ENCODE measurements around the gene CHPT1.

The CHPT1 gene

DNA sequence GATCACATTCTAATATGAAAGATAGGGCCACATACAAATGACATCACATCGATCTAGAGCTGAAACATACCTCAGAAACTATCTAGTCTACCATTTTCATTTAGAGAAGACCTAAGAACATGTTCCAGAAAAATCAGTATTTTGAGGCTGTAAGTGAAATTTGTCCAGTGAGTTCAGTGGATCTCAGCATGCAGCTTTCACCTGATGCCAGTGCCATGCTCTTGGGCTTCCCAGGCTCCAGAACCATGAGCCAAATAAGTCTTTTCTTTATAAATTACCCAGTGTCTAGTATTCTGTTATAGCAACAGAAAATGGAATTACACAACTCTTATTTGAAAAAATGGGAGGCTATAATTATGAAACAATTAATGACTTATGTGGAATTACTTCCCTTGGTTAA lies 9.0 kb downstream of the CHPT1 start:
- Histone ChIP-seq H3K36me3 (ENCODE audit: control insufficient read depth, insufficient read depth, low read length) (no peaks in the 10 kb centered on the region), H3K4me1 (ENCODE audit: control insufficient read depth, insufficient read depth, low read length) (no peaks in the 10 kb centered on the region), H3K9ac (ENCODE audit: low read depth, low read length) (no peak overlapping the region), H3K4me3 (ENCODE audit: low read depth, low read length) (no peak overlapping the region), H3K9me3 (ENCODE audit: control insufficient read depth, insufficient read depth, low read length) (no peaks in the 10 kb centered on the region), H3K27me3 (ENCODE audit: control insufficient read depth, insufficient read depth, low read length) (no peaks in the 10 kb centered on the region)

DNA sequence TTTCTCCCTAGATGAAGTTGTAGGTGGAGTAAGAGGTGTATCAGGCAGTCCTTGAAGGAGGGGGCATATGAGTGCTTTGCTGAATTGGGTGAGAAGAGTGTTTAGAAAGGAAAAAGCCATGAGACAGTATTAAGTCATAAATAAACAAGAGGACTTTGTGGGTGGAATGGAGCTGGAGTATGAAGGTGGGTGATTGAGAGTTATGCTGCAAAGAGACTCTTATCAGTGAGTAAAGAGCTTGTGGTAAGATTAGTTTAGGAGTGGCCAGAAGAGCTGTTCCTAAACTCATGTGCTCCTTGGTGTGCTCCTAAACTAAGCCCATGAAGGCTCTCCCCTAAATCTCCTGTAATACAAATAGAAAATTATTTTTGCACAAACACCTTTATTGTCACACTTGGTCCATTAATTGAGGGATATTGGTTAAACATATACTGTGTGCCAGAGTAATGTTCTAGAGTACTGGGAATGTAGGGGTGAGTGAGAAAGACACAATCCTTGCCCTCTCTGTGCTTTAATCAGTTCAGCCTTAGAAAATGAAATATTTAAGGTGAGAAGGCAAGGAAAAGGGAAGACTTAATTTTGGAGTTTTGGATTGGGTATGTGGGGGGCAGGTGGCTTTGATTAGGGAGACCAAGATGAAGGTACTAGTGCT lies 9.8 kb downstream of the CHPT1 start:
- Histone ChIP-seq H3K36me3 (ENCODE audit: control insufficient read depth, insufficient read depth, low read length) (no peaks in the 10 kb centered on the region), H3K4me1 (ENCODE audit: control insufficient read depth, insufficient read depth, low read length) (no peaks in the 10 kb centered on the region), H3K27me3 (ENCODE audit: control insufficient read depth, insufficient read depth, low read length) (no peaks in the 10 kb centered on the region), H3K9me3 (ENCODE audit: control insufficient read depth, insufficient read depth, low read length) (no peaks in the 10 kb centered on the region), H3K4me3 (ENCODE audit: low read depth, low read length) (no peak overlapping the region), H3K9ac (ENCODE audit: low read depth, low read length) (no peak overlapping the region)

GRCh38 chr12:101710288-101710687 lies 12.8 kb downstream of the CHPT1 start:
- H3K27me3 ChIP-seq (ENCODE audit: control insufficient read depth, insufficient read depth, low read length) = no peaks in the 10 kb centered on the region
- no peak overlapping the region for H3K9ac ChIP-seq (ENCODE audit: low read depth, low read length)
- H3K36me3 ChIP-seq (ENCODE audit: control insufficient read depth, insufficient read depth, low read length) = no peaks in the 10 kb centered on the region
- H3K9me3 ChIP-seq (ENCODE audit: control insufficient read depth, insufficient read depth, low read length) = no peaks in the 10 kb centered on the region
- no peaks in the 10 kb centered on the region for H3K4me1 ChIP-seq (ENCODE audit: control insufficient read depth, insufficient read depth, low read length)
- H3K4me3 ChIP-seq (ENCODE audit: low read depth, low read length) = no peak overlapping the region

GRCh38 chr12:101713059-101713682 lies 15.7 kb downstream of the CHPT1 start:
- no peaks in the 10 kb centered on the region for H3K27me3 ChIP-seq (ENCODE audit: control insufficient read depth, insufficient read depth, low read length)
- H3K36me3 ChIP-seq (ENCODE audit: control insufficient read depth, insufficient read depth, low read length) = no peaks in the 10 kb centered on the region
- H3K9me3 ChIP-seq (ENCODE audit: control insufficient read depth, insufficient read depth, low read length) = no peaks in the 10 kb centered on the region
- H3K4me1 ChIP-seq (ENCODE audit: control insufficient read depth, insufficient read depth, low read length) = no peaks in the 10 kb centered on the region
- H3K4me3 ChIP-seq (ENCODE audit: low read depth, low read length) = no peak overlapping the region
- H3K9ac ChIP-seq (ENCODE audit: low read depth, low read length) = no peak overlapping the region

DNA sequence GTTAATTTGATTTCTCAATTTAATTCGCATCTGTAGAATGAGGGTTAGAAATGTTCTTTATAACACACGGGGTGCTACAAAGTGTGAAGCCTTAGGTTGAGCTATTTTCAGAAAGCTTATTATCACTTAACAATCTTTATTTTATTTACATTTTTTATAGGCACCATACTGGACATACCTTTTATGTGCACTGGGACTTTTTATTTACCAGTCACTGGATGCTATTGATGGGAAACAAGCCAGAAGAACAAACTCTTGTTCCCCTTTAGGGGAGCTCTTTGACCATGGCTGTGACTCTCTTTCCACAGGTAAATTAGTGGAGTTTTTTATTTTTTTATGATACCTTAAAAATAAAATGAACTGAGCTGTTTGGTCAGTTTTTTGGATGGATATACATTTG lies 16.5 kb downstream of the CHPT1 start:
- H3K36me3 ChIP-seq (ENCODE audit: control insufficient read depth, insufficient read depth, low read length) = no peaks in the 10 kb centered on the region
- no peaks in the 10 kb centered on the region for H3K9me3 ChIP-seq (ENCODE audit: control insufficient read depth, insufficient read depth, low read length)
- H3K27me3 ChIP-seq (ENCODE audit: control insufficient read depth, insufficient read depth, low read length) = no peaks in the 10 kb centered on the region
- no peaks in the 10 kb centered on the region for H3K4me1 ChIP-seq (ENCODE audit: control insufficient read depth, insufficient read depth, low read length)
- H3K9ac ChIP-seq (ENCODE audit: low read depth, low read length) = no peak overlapping the region
- no peak overlapping the region for H3K4me3 ChIP-seq (ENCODE audit: low read depth, low read length)

DNA sequence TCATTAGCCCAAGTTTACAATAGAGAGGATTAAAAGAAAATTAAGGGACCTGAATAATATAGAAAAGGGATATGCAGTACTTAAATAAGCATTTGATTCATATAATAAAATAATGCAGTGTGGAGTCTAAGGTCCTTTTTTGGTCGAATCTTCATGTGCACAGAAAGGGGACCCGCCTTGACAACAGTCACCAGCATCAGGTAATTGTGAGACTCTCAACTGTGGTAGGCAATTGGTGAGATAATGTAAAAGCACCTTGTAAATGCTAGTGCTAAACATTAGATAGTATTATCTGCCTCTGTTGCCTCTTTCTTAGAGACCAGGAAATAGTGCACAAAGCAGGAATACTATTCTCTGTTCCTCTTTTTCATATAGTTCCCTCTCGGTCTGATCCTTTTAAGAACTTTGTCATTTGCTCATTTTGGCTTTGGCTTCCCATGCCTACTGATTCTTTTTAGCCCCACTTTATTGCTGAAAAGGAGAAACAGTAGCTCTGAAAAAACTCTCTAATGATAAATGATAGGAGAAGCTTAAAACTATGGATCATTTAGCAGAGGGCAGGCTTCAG lies 17.5 kb downstream of the CHPT1 start:
- Histone ChIP-seq H3K36me3 (ENCODE audit: control insufficient read depth, insufficient read depth, low read length) (no peaks in the 10 kb centered on the region), H3K9me3 (ENCODE audit: control insufficient read depth, insufficient read depth, low read length) (no peaks in the 10 kb centered on the region), H3K27me3 (ENCODE audit: control insufficient read depth, insufficient read depth, low read length) (no peaks in the 10 kb centered on the region), H3K4me3 (ENCODE audit: low read depth, low read length) (no peak overlapping the region), H3K9ac (ENCODE audit: low read depth, low read length) (no peak overlapping the region), H3K4me1 (ENCODE audit: control insufficient read depth, insufficient read depth, low read length) (no peaks in the 10 kb centered on the region)

GRCh38 chr12:101719566-101719965 lies 22.1 kb downstream of the CHPT1 start:
- Histone ChIP-seq H3K27me3 (ENCODE audit: control insufficient read depth, insufficient read depth, low read length) (no peaks in the 10 kb centered on the region), H3K36me3 (ENCODE audit: control insufficient read depth, insufficient read depth, low read length) (no peaks in the 10 kb centered on the region), H3K9me3 (ENCODE audit: control insufficient read depth, insufficient read depth, low read length) (no peaks in the 10 kb centered on the region)

DNA sequence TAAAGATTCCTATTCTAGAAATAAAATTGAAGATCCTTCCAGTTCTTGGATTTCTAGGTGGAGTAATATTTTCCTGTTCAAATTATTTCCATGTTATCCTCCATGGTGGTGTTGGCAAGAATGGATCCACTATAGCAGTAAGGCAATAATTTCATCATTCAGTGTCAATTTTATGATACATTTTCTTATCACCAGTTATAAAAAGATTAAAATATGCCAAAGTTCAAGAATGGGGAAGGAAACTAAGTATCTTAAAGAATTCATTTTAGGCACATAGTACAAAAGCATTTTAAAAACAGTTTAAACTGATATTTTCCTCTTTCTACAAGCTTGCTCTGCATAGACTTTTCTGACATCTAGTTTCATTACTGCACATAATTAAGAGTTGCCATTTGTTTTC lies 22.7 kb downstream of the CHPT1 start:
- Histone ChIP-seq H3K27me3 (ENCODE audit: control insufficient read depth, insufficient read depth, low read length) (no peaks in the 10 kb centered on the region), H3K9me3 (ENCODE audit: control insufficient read depth, insufficient read depth, low read length) (no peaks in the 10 kb centered on the region), H3K9ac (ENCODE audit: low read depth, low read length) (no peak overlapping the region), H3K4me3 (ENCODE audit: low read depth, low read length) (no peak overlapping the region), H3K4me1 (ENCODE audit: control insufficient read depth, insufficient read depth, low read length) (no peaks in the 10 kb centered on the region), H3K36me3 (ENCODE audit: control insufficient read depth, insufficient read depth, low read length) (no peaks in the 10 kb centered on the region)

More at GRCh38 chr12:101719566-101719965, 22.1 kb downstream of the CHPT1 start:
- Histone ChIP-seq H3K4me1 (ENCODE audit: control insufficient read depth, insufficient read depth, low read length) (no peaks in the 10 kb centered on the region), H3K9ac (ENCODE audit: low read depth, low read length) (no peak overlapping the region), H3K4me3 (ENCODE audit: low read depth, low read length) (no peak overlapping the region)

DNA sequence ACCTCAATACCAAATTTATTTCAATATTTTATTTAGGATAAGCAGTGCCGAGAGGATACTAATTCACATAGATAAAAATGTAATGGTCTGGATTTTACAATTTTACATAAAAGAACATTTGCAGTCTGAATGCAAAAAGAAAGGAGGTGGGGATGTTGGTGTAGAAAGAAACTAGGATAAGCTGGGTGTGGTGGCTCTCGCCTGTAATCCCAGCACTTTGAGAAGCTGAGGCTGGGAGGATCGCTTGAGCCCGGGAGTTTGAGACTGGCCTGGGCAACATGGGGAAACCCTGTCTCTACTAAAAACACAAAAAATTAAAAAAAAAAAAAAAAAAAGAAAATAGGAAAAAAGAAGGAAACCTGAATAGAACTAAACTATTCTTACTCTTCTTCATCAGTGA lies 25.0 kb downstream of the CHPT1 start:
- Histone ChIP-seq H3K27me3 (ENCODE audit: control insufficient read depth, insufficient read depth, low read length) (no peaks in the 10 kb centered on the region), H3K9ac (ENCODE audit: low read depth, low read length) (no peak overlapping the region), H3K4me1 (ENCODE audit: control insufficient read depth, insufficient read depth, low read length) (no peaks in the 10 kb centered on the region), H3K4me3 (ENCODE audit: low read depth, low read length) (no peak overlapping the region), H3K9me3 (ENCODE audit: control insufficient read depth, insufficient read depth, low read length) (no peaks in the 10 kb centered on the region), H3K36me3 (ENCODE audit: control insufficient read depth, insufficient read depth, low read length) (no peaks in the 10 kb centered on the region)

- no peaks in the 10 kb centered on the region for H3K36me3 ChIP-seq (ENCODE audit: control insufficient read depth, insufficient read depth, low read length)
- no peak overlapping the region for H3K4me3 ChIP-seq (ENCODE audit: low read depth, low read length)
- no peaks in the 10 kb centered on the region for H3K4me1 ChIP-seq (ENCODE audit: control insufficient read depth, insufficient read depth, low read length)
- no peaks in the 10 kb centered on the region for H3K9me3 ChIP-seq (ENCODE audit: control insufficient read depth, insufficient read depth, low read length)
- H3K27me3 ChIP-seq (ENCODE audit: control insufficient read depth, insufficient read depth, low read length) = no peaks in the 10 kb centered on the region
- H3K9ac ChIP-seq (ENCODE audit: low read depth, low read length) = no peak overlapping the region
These were observed 29.7 kb downstream of the CHPT1 start for GRCh38 chr12:101727098-101727497.

GRCh38 chr12:101729842-101730241 lies 32.4 kb downstream of the CHPT1 start:
- Histone ChIP-seq H3K27me3 (ENCODE audit: control insufficient read depth, insufficient read depth, low read length) (no peaks in the 10 kb centered on the region), H3K9ac (ENCODE audit: low read depth, low read length) (no peak overlapping the region), H3K4me1 (ENCODE audit: control insufficient read depth, insufficient read depth, low read length) (no peaks in the 10 kb centered on the region), H3K4me3 (ENCODE audit: low read depth, low read length) (no peak overlapping the region), H3K36me3 (ENCODE audit: control insufficient read depth, insufficient read depth, low read length) (no peaks in the 10 kb centered on the region), H3K9me3 (ENCODE audit: control insufficient read depth, insufficient read depth, low read length) (no peaks in the 10 kb centered on the region)

DNA sequence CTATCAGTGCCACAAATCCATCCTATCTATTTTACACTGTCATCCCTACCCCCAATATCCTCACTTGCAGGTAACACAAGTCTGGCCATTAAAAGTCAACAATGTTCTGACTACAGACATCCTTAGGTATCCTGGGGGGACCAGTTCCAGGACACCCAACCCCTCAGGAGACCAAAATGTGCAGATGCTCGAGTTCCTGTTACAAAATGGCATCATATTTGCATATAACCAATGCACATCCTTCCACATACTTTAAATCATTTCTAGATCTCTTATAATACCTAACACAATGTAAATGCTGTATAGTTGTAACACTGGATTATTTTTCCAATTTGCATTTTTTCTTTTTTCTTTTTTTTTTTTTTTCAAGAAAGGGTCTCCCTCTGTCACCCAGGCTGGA lies 34.9 kb downstream of the CHPT1 start:
- Histone ChIP-seq H3K27me3 (ENCODE audit: control insufficient read depth, insufficient read depth, low read length) (no peaks in the 10 kb centered on the region), H3K36me3 (ENCODE audit: control insufficient read depth, insufficient read depth, low read length) (no peaks in the 10 kb centered on the region), H3K9ac (ENCODE audit: low read depth, low read length) (no peak overlapping the region), H3K4me1 (ENCODE audit: control insufficient read depth, insufficient read depth, low read length) (no peaks in the 10 kb centered on the region), H3K4me3 (ENCODE audit: low read depth, low read length) (no peak overlapping the region), H3K9me3 (ENCODE audit: control insufficient read depth, insufficient read depth, low read length) (no peaks in the 10 kb centered on the region)

Data from iPS-15b (cell line).